Astrocyte of the spinal cord (primary cell): Measurements from ENCODE around the gene CTXND1.
A peak's percentile ranks its signal among the peaks of the same experiment; 100 is the strongest.

Experiments used
- DNase-seq: peaks from one replicate; pipeline ENCODE4 v3.0.0; 2011; ENCODE audit warnings: low read depth, low spot score
- H3K4me3 ChIP-seq: 2 replicates; pipeline ENCODE4 v1.5.1; 2011; ENCODE audit warnings: low read depth, mild to moderate bottlenecking, low read length, moderate library complexity
- in situ Hi-C: cut with HindIII; loops from 2 replicates; pipeline ENCODE4 v1.10.0; 2017; ENCODE audit warnings: low sequenced_read_pairs
- TF ChIP-seq, protein P1 (sequence below): IDR thresholded peaks from 2 replicates; pipeline ENCODE4 v1.5.1; 2012; ENCODE audit warnings: low read depth, mild to moderate bottlenecking, low read length, inconsistent platforms

The CTXND1 gene

GRCh38 chr15:80180986-80181385, 71.0 kb downstream of the CTXND1 start:
- no peak for DNase-seq
- TF ChIP-seq, protein P1, sequence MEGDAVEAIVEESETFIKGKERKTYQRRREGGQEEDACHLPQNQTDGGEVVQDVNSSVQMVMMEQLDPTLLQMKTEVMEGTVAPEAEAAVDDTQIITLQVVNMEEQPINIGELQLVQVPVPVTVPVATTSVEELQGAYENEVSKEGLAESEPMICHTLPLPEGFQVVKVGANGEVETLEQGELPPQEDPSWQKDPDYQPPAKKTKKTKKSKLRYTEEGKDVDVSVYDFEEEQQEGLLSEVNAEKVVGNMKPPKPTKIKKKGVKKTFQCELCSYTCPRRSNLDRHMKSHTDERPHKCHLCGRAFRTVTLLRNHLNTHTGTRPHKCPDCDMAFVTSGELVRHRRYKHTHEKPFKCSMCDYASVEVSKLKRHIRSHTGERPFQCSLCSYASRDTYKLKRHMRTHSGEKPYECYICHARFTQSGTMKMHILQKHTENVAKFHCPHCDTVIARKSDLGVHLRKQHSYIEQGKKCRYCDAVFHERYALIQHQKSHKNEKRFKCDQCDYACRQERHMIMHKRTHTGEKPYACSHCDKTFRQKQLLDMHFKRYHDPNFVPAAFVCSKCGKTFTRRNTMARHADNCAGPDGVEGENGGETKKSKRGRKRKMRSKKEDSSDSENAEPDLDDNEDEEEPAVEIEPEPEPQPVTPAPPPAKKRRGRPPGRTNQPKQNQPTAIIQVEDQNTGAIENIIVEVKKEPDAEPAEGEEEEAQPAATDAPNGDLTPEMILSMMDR: no peak
- no peak overlapping the region for H3K4me3 ChIP-seq
- in situ Hi-C loops: no loop called here

GRCh38 chr15:80180468-80180867, 71.5 kb downstream of the CTXND1 start:
- no peak for DNase-seq
- in situ Hi-C loops: no loop called here
- TF ChIP-seq, protein P1: no peak
- no peak overlapping the region for H3K4me3 ChIP-seq

GRCh38 chr15:80179935-80180334, 72.1 kb downstream of the CTXND1 start:
- H3K4me3 ChIP-seq: no peak overlapping the region
- no peak for DNase-seq
- TF ChIP-seq, protein P1: no peak
- in situ Hi-C loops: no loop called here

GRCh38 chr15:80179025-80179759, 72.8 kb downstream of the CTXND1 start:
- in situ Hi-C loops: no loop called here
- peak; percentile 91 for DNase-seq
- H3K4me3 ChIP-seq: no peak overlapping the region
- TF ChIP-seq, protein P1: no peak

GRCh38 chr15:80177156-80177555, 74.9 kb downstream of the CTXND1 start:
- no peak for DNase-seq
- in situ Hi-C loops: no loop called here

GRCh38 chr15:80176443-80176842, 75.6 kb downstream of the CTXND1 start:
- in situ Hi-C loops: no loop called here
- TF ChIP-seq, protein P1: no peak
- DNase-seq: no peak
- no peak overlapping the region for H3K4me3 ChIP-seq

More at GRCh38 chr15:80177156-80177555, 74.9 kb downstream of the CTXND1 start:
- H3K4me3 ChIP-seq: no peak overlapping the region
- TF ChIP-seq, protein P1: no peak
